GM21381 (cell line): ENCODE data around the gene HIVEP1.
"Not testable (repeated sequence)": the region's sequence is repeated elsewhere in the genome, so short reads cannot be mapped to it uniquely, and the experiment has no call there.

Experiments used
- ATAC-seq: cut with Tn5 transposase; IDR thresholded peaks from one replicate; pipeline ENCODE4 v1.9.1; 2021; ENCODE audit warnings: mild to moderate bottlenecking, moderate library complexity; ENCODE audit not compliant: unreplicated experiment

HIVEP1 gene

GRCh38 chr6:12176782-12177181 is 164.7 kb downstream of the HIVEP1 start:
- ATAC-seq, result not testable (repeated sequence)

DNA sequence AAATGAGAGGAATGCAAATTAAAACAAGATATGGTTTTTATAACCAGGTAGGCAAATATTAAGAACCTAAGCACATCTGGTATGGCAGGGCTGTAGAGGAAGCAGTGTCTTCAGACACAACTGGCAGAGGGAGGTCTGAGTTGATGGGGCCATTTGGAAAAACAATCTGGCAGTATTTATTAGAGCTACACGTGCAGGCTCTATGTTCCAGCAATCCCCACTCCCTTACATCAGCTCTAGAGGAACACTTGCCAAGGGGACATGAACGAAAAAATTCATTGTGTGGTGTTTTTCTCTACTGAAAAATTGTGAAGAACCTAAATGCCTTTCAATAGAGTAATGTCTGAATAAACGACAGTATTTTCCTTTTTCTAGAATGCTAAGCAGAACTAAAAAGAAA is 166.4 kb downstream of the HIVEP1 start:
- ATAC-seq, result no peak

DNA sequence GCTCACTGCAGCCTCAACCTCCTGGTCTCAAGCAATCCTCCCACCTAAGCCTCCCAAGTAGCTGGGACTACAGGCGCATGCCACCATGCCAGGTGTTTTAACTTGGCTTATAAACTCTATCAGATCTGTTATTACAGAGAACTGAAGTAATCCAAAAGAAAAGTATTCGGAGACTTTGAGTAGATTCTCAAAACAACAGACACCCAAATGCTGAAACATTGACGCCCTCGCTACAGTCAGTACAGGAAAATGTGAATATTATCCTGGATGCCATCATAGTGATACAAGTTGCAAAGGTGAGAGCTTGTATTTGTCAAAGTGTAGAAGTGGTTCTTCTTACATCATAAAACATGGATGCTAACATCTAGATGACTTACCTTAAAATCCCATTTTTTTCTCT is 169.4 kb downstream of the HIVEP1 start:
- no peak for ATAC-seq

DNA sequence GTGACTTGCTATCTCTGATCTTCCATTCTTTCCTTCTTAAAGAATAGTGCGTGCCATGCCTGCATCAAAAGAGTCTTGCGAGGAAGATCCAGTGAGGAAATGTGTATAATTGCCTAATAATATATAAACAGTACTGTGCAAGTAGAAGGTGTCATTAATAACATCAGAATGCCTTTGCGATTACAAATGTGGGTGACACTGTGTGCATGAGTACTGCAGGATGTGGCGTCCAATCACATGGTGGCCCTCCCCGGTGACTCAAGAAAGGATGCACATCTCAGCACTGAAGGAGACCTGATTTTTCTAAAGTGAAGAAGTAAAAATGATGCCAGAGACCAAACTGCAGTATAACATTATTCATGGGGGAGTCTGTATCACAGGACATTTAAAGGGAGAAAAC is 170.6 kb downstream of the HIVEP1 start:
- ATAC-seq, result no peak

DNA sequence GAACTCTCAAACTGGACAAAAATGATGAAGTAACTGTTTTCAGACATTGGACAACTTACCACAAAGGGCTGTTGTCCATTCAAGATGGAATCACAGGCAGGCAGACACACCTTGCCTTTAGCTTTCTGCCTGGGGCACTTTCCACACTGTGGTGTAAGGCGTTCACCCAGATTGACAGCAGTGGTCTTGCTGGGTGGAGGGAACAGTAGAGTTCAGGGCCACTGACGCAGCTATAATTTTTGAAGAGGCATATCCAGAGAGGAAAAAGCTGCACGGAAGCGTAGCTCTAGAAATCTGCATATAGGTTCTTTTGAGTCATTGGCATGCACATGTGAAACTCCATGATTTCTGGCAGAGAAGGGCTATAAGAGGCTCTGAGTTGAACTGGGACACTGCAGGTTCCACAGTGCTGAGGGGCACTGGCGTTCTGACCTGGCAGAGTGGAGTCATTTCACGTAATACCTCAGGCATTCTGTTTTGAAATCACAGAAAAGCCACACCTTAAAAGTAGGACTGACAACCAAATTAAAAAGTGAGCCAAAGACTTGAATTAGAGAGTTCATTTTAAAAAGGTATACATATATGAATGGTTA is 173.1 kb downstream of the HIVEP1 start:
- no peak for ATAC-seq

GRCh38 chr6:12186528-12186927 is 174.4 kb downstream of the HIVEP1 start:
- ATAC-seq, result no peak

- no peak for ATAC-seq
Measured at GRCh38 chr6:12189150-12189549, 177.0 kb downstream of the HIVEP1 start.

DNA sequence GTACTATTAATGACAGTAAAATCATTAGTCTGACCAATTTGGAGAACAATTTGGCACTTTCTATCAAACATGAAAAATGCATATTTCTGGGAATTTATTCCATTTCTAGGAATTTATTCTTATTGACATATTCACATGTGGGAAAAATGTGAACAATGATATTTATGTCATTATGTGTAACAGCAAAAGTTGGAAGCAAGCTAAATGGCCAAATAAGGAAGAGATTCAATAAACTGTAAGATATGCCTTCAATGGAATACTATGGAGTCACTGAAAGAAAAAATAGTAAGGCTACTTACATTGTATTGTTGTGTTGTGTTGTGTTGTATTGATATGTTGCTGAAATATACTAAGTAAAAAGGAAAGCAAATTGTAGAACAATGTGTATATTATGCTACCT is 177.5 kb downstream of the HIVEP1 start:
- ATAC-seq, result no peak

DNA sequence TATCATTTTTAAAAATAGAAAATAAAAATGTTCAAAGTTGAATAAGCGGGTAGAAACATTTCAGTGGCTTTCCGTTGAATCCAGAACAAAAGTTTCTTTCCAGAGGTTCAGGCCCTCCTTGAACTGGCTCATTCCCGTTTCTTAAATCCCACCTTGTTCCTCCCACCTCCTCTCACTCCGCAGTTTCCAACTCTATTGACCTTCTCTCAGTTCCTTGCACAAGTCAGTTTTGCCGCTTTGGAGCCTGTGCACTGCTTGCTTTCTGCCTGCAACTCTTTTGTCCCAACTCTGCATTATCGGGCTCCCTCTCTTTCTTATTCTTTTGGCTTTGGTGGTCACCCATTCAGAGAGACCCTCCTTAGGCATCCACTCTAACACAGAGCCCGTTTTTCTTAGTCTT is 178.1 kb downstream of the HIVEP1 start:
- no peak for ATAC-seq

GRCh38 chr6:12196326-12196936 is 184.3 kb downstream of the HIVEP1 start:
- ATAC-seq, result no peak

- ATAC-seq, result no peak
Measured at GRCh38 chr6:12198851-12199250, 186.7 kb downstream of the HIVEP1 start.

- ATAC-seq, result no peak
Measured at GRCh38 chr6:12200015-12200564, 188.0 kb downstream of the HIVEP1 start.

- no peak for ATAC-seq
Measured at GRCh38 chr6:12200761-12201160, 188.6 kb downstream of the HIVEP1 start.

DNA sequence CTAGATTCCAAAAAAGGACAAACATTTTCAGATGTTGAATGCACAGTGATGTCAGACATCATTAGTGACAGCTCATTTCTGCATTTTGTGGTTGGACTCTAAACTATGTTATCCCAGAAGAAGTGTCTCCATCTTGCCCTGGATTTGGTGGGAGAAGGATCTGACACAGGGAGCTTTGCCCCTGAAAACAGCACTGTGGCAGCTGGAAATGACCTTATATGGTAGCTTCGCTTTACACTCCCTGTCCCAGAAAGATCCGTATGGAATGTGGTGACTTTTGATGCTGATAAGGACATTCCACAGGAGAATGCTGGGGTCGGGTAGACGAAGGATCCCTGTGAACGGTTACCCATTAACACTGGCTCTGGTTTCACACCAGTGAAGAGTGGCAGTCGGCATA is 190.9 kb downstream of the HIVEP1 start:
- ATAC-seq, result no peak

DNA sequence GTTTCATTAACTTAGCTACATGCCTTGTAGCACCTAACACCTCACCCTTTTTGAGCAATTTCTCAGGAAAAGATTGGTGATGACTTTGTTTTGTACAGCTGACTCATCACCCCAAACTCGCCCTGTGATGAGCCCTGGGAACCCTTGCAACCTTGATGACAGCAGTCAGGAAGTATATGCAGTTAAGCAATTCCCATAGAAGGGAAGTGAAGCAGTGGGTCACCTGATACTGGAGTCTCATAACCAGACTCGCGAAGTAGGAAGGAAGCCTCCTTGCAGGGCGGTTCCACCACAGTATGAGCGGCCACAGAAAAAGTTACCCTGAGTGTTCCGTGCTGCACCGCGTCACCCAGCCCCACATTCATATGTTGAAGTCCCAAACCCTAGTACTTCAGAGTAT is 196.1 kb downstream of the HIVEP1 start:
- ATAC-seq, result no peak

DNA sequence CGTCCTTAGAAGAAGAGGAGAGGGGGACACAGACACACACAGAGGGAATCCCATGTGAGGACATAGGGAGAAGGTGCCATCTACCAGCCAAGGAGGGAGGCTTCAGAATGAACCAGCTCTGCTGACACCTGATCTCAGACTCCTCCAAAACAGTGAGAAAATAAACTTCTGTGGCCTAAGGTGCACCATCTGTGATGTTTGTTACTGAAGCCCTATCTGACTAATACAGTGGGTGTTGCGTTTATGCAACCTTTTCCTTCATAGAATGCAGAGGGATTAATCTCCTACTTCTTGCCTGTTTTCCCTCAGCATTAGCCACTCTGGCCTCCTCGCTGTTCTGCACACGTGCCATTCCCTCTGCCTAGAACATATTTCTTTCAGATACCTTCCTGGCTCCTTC is 196.6 kb downstream of the HIVEP1 start:
- no peak for ATAC-seq
